ENCODE results near the gene TSPYL1.

TSPYL1 gene

GRCh38 chr6:116271149-116271708 is 8.5 kb downstream of the TSPYL1 start:
- no peak overlapping the region for H3K4me3 ChIP-seq (ENCODE audit: low read length, poor library complexity, severe bottlenecking)
- peaks cover 30% of the 10 kb centered on the region for H3K79me2 ChIP-seq (ENCODE audit: insufficient read depth, low read length)
- peaks cover 27% of the 10 kb centered on the region for H3K4me1 ChIP-seq (ENCODE audit: insufficient read depth, low read length, poor library complexity, severe bottlenecking)
- no peaks in the 10 kb centered on the region for H3K9me3 ChIP-seq (ENCODE audit: insufficient read depth, low read depth, low read length)
- H3K27me3 ChIP-seq (ENCODE audit: insufficient read depth, low read length, poor library complexity, severe bottlenecking): no peaks in the 10 kb centered on the region
- no peak overlapping the region for H3K4me2 ChIP-seq (ENCODE audit: low read depth, low read length, poor library complexity, severe bottlenecking)
- TF ChIP-seq CTCF (conservative IDR thresholded peaks at IDR 0.05; ENCODE audit: low read length) (no peak), EZH2phosphoT487 (IDR thresholded peaks at IDR 0.05; ENCODE audit: borderline replicate concordance) (no peak)
- no peak overlapping the region for H3K9ac ChIP-seq (ENCODE audit: low read depth, low read length, poor library complexity, severe bottlenecking)
- H3K9me2 ChIP-seq (replicated peaks; ENCODE audit: low read depth, low read length): no peaks in the 10 kb centered on the region
- peaks cover 3% of the 10 kb centered on the region; the same call in 1 of the 2 replicates for H3F3A ChIP-seq (ENCODE audit: low read depth)
- peaks cover 25% of the 10 kb centered on the region for H4K20me1 ChIP-seq (ENCODE audit: insufficient read depth, low read length, poor library complexity, severe bottlenecking)
- no peaks in the 10 kb centered on the region; the same call in 1 of the 2 replicates for H3K36me3 ChIP-seq (ENCODE audit: insufficient read depth, low read length)
- H2AFZ ChIP-seq (ENCODE audit: low read length): no peak overlapping the region

DNA sequence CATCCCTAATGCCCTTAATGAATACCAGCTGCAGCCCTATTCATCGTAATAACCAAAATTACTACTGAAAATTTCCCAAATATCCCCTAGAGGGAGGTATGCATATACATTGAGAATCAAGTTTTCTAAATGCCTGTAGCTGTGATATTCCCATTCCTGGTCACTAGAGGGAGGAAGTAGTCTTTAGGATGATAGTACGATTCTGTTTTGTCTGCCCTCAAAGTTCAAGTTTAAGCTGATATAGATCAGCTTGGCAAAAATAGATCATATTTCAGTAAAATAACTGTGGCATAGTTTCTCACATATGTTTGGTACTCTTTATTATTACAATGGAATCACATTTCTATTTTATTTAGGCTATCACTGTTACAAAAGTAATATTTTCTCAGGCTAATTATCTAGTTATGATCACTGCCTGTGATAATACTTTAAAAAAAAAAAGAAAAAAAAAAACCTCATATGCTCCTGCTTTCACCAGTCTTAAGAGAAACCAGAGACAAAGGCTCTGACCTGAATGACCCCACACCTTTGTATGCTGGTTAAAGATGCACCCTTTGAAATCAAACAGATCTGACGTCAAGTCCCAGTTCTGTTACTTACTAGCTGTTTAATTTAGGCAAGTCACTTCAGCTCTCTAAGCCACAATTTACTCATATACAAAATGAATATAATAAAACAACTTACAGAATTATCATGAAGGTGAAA is 11.0 kb downstream of the TSPYL1 start:
- peaks cover 26% of the 10 kb centered on the region for H3K4me1 ChIP-seq (ENCODE audit: insufficient read depth, low read length, poor library complexity, severe bottlenecking)
- no peak overlapping the region for H3K9ac ChIP-seq (ENCODE audit: low read depth, low read length, poor library complexity, severe bottlenecking)
- H3K9me2 ChIP-seq (replicated peaks; ENCODE audit: low read depth, low read length): no peaks in the 10 kb centered on the region
- H3K9me3 ChIP-seq (ENCODE audit: insufficient read depth, low read depth, low read length): peaks cover 6% of the 10 kb centered on the region; the same call in 1 of the 2 replicates
- TF ChIP-seq CTCF (conservative IDR thresholded peaks at IDR 0.05; ENCODE audit: low read length) (peak; percentile 99), EZH2phosphoT487 (IDR thresholded peaks at IDR 0.05; ENCODE audit: borderline replicate concordance) (no peak)
- H3K27me3 ChIP-seq (ENCODE audit: insufficient read depth, low read length, poor library complexity, severe bottlenecking): no peaks in the 10 kb centered on the region
- peaks cover 3% of the 10 kb centered on the region; the same call in 1 of the 2 replicates for H3F3A ChIP-seq (ENCODE audit: low read depth)
- no peak overlapping the region for H3K4me3 ChIP-seq (ENCODE audit: low read length, poor library complexity, severe bottlenecking)
- H4K20me1 ChIP-seq (ENCODE audit: insufficient read depth, low read length, poor library complexity, severe bottlenecking): peaks cover 6% of the 10 kb centered on the region
- no peak overlapping the region for H2AFZ ChIP-seq (ENCODE audit: low read length)
- no peaks in the 10 kb centered on the region; the same call in 1 of the 2 replicates for H3K36me3 ChIP-seq (ENCODE audit: insufficient read depth, low read length)
- H3K4me2 ChIP-seq (ENCODE audit: low read depth, low read length, poor library complexity, severe bottlenecking): no peak overlapping the region
- H3K79me2 ChIP-seq (ENCODE audit: insufficient read depth, low read length): peaks cover 5% of the 10 kb centered on the region

DNA sequence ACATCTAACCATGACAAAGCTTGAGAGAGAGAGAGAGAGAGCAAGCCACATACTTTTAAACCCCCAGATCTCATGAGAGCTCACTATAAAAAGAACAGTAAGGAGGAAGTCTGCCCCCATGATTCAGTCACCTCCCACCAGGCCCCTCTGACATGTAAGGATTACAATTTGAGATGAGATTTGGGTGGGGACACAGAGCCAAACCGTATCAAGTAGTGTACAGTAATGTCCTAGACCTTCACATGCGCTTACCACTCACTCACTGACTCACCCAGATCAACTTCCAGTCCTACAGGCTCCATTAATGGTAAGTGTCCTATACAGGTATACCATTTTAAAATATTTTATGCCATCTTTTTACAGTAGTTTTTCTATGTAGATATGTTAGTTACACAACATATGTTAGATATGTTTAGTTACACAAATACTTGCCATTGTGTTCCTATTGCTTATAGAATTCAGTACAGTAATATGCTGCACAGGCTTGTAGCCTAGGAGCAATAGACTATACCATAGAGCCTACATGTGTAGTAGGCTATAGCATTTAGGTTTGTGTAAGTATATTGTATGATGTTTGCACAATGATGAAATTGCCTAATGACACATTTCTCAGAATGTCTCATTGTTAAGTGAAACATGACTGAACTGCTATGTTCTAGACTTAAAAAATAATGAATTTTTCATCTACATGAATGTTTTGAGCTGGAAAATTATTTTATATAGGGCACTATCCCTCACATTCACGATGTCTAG is 11.7 kb downstream of the TSPYL1 start:
- Histone ChIP-seq H4K20me1 (ENCODE audit: insufficient read depth, low read length, poor library complexity, severe bottlenecking) (peaks cover 4% of the 10 kb centered on the region), H3K27me3 (ENCODE audit: insufficient read depth, low read length, poor library complexity, severe bottlenecking) (no peaks in the 10 kb centered on the region), H2AFZ (ENCODE audit: low read length) (no peak overlapping the region), H3K9me2 (replicated peaks; ENCODE audit: low read depth, low read length) (no peaks in the 10 kb centered on the region), H3K36me3 (ENCODE audit: insufficient read depth, low read length) (no peaks in the 10 kb centered on the region; the same call in 1 of the 2 replicates), H3K4me3 (ENCODE audit: low read length, poor library complexity, severe bottlenecking) (no peak overlapping the region), H3F3A (ENCODE audit: low read depth) (peaks cover 3% of the 10 kb centered on the region; the same call in 1 of the 2 replicates), H3K79me2 (ENCODE audit: insufficient read depth, low read length) (no peaks in the 10 kb centered on the region), H3K9ac (ENCODE audit: low read depth, low read length, poor library complexity, severe bottlenecking) (no peak overlapping the region), H3K4me1 (ENCODE audit: insufficient read depth, low read length, poor library complexity, severe bottlenecking) (peaks cover 21% of the 10 kb centered on the region), H3K4me2 (ENCODE audit: low read depth, low read length, poor library complexity, severe bottlenecking) (no peak overlapping the region), H3K9me3 (ENCODE audit: insufficient read depth, low read depth, low read length) (peaks cover 11% of the 10 kb centered on the region; the same call in 1 of the 2 replicates)
- no peak for TF ChIP-seq CTCF (conservative IDR thresholded peaks at IDR 0.05; ENCODE audit: low read length)
- no peak for TF ChIP-seq EZH2phosphoT487 (IDR thresholded peaks at IDR 0.05; ENCODE audit: borderline replicate concordance)

Data from Loucy (cell line).